Muscle of leg (tissue), 11 donors: ENCODE measurements around the gene ZNF219. TPM values are rescaled to one million over a fixed set of nuclear protein-coding genes. Genes with fewer than 3 reads are reported as not detected.
A peak's percentile ranks its signal among the peaks of the same experiment; 100 is the strongest.

ENCODE experiments used
- DNase-seq: peaks from one replicate; pipeline ENCODE4 v3.0.0; 2013
- H3K27ac ChIP-seq: one replicate; pipeline ENCODE4 v1.5.1; 2013; ENCODE audit warnings: mild to moderate bottlenecking, low read length, control low read depth
- H3K27me3 ChIP-seq: one replicate; pipeline ENCODE4 v1.6.1; 2013; ENCODE audit warnings: low read length; ENCODE audit not compliant: control insufficient read depth, insufficient read depth
- H3K36me3 ChIP-seq: one replicate; pipeline ENCODE4 v1.6.1; 2013; ENCODE audit warnings: low read length; ENCODE audit not compliant: control insufficient read depth, insufficient read depth
- H3K4me1 ChIP-seq: one replicate; pipeline ENCODE4 v1.6.1; 2013; ENCODE audit warnings: low read length; ENCODE audit not compliant: control insufficient read depth, insufficient read depth
- H3K4me3 ChIP-seq: one replicate; pipeline ENCODE4 v1.5.1; 2013; ENCODE audit warnings: low read length, control low read depth
- H3K9me3 ChIP-seq: replicated peaks from 2 replicates; pipeline ENCODE4 v1.6.1; 2013; ENCODE audit warnings: low read depth, low read length; ENCODE audit not compliant: control insufficient read depth
- WGBS: methylation state at CpG from one replicate; pipeline ENCODE4 v1.1.5; 2013; ENCODE audit warnings: missing lambda C conversion rate; ENCODE audit not compliant: insufficient coverage; 5-methylcytosine and 5-hydroxymethylcytosine counted together
- polyA plus RNA-seq, 8 donors: library from polyadenylated mRNA; unstranded; fragments of 120-200 nt; gene quantifications; one replicate each; pipeline versions ENCODE4 v1.2.1 to v1.2.3, GENCODE V29; 2013; ENCODE audit warnings: inconsistent platforms in 1 of 8, low replicate concordance in 1 of 8; ENCODE audit not compliant: insufficient read length in 8 of 8, insufficient read depth in 1 of 8
- total RNA-seq: library from RNA; stranded (reverse); fragments of 120-200 nt; gene quantifications from one replicate; pipeline ENCODE4 v1.2.4, GENCODE V29; 2013

ZNF219 gene
- total and polyA plus RNA-seq, 9 donors, result 7.6 to 23.9 (median 17.4) TPM

- no CpG with 5 or more reads among the region's 4 CpGs for WGBS
- H3K36me3 ChIP-seq, result no peaks in the 10 kb centered on the region
- DNase-seq, result no peak
- H3K9me3 ChIP-seq, result no peaks in the 10 kb centered on the region
- H3K27ac ChIP-seq, result no peak overlapping the region
- H3K4me3 ChIP-seq, result no peak overlapping the region
- no peaks in the 10 kb centered on the region for H3K27me3 ChIP-seq
- peaks cover 3% of the 10 kb centered on the region for H3K4me1 ChIP-seq
These were observed 13.8 kb upstream of the ZNF219 start for GRCh38 chr14:21112255-21112654.

- Histone ChIP-seq H3K4me3 (no peak overlapping the region), H3K27me3 (no peaks in the 10 kb centered on the region), H3K4me1 (peaks cover 21% of the 10 kb centered on the region), H3K27ac (no peak overlapping the region), H3K9me3 (no peaks in the 10 kb centered on the region), H3K36me3 (no peaks in the 10 kb centered on the region)
- DNase-seq, result peak; percentile 16
- WGBS, result 50% methylated on average over 3 of the region's 6 CpGs
These were observed 11.1 kb upstream of the ZNF219 start for GRCh38 chr14:21109377-21110138.

GRCh38 chr14:21108791-21109190 lies 10.3 kb upstream of the ZNF219 start:
- Histone ChIP-seq H3K9me3 (no peaks in the 10 kb centered on the region), H3K4me3 (no peak overlapping the region), H3K27ac (no peak overlapping the region), H3K36me3 (no peaks in the 10 kb centered on the region), H3K4me1 (peaks cover 22% of the 10 kb centered on the region), H3K27me3 (no peaks in the 10 kb centered on the region)
- 83% methylated on average over 1 of the region's 4 CpGs for WGBS
- DNase-seq, result no peak

- H3K4me1 ChIP-seq, result peaks cover 31% of the 10 kb centered on the region
These were observed 8.9 kb upstream of the ZNF219 start for GRCh38 chr14:21107283-21107800.

GRCh38 chr14:21106498-21107282 lies 8.2 kb upstream of the ZNF219 start:
- no peaks in the 10 kb centered on the region for H3K27me3 ChIP-seq
- peak; percentile 91 for DNase-seq
- H3K27ac ChIP-seq, result peak overlapping the region; percentile 62
- no peaks in the 10 kb centered on the region for H3K9me3 ChIP-seq
- WGBS, result 19% methylated on average over 7 of the region's 11 CpGs
- H3K4me1 ChIP-seq, result peaks cover 32% of the 10 kb centered on the region
- H3K36me3 ChIP-seq, result no peaks in the 10 kb centered on the region
- no peak overlapping the region for H3K4me3 ChIP-seq

More at GRCh38 chr14:21107283-21107800, 8.9 kb upstream of the ZNF219 start:
- Histone ChIP-seq H3K9me3 (no peaks in the 10 kb centered on the region), H3K27ac (peak overlapping the region; percentile 36), H3K27me3 (no peaks in the 10 kb centered on the region), H3K36me3 (no peaks in the 10 kb centered on the region), H3K4me3 (no peak overlapping the region)
- 60% methylated on average over 5 of the region's 5 CpGs for WGBS
- DNase-seq, result no peak

- WGBS, result 20% methylated on average over 1 of the region's 4 CpGs
- H3K27ac ChIP-seq, result peak overlapping the region; percentile 62
- no peaks in the 10 kb centered on the region for H3K36me3 ChIP-seq
- no peaks in the 10 kb centered on the region for H3K27me3 ChIP-seq
- peaks cover 32% of the 10 kb centered on the region for H3K4me1 ChIP-seq
- no peak for DNase-seq
- no peak overlapping the region for H3K4me3 ChIP-seq
- no peaks in the 10 kb centered on the region for H3K9me3 ChIP-seq
These were observed 7.7 kb upstream of the ZNF219 start for GRCh38 chr14:21106176-21106497.

GRCh38 chr14:21105095-21105494 lies 6.6 kb upstream of the ZNF219 start:
- Histone ChIP-seq H3K4me3 (no peak overlapping the region), H3K27me3 (no peaks in the 10 kb centered on the region), H3K9me3 (no peaks in the 10 kb centered on the region), H3K4me1 (peaks cover 32% of the 10 kb centered on the region), H3K27ac (peak overlapping the region; percentile 97), H3K36me3 (no peaks in the 10 kb centered on the region)
- 63% methylated on average over 3 of the region's 8 CpGs for WGBS
- no peak for DNase-seq

GRCh38 chr14:21104448-21105060 lies 6.1 kb upstream of the ZNF219 start:
- H3K4me1 ChIP-seq, result peaks cover 37% of the 10 kb centered on the region
- peak overlapping the region; percentile 97 for H3K27ac ChIP-seq
- H3K9me3 ChIP-seq, result no peaks in the 10 kb centered on the region
- 0% methylated on average over 4 of the region's 8 CpGs for WGBS
- no peaks in the 10 kb centered on the region for H3K27me3 ChIP-seq
- peak overlapping the region; percentile 81 for H3K4me3 ChIP-seq
- H3K36me3 ChIP-seq, result no peaks in the 10 kb centered on the region
- peak; percentile 87 for DNase-seq

GRCh38 chr14:21103710-21104447 lies 5.4 kb upstream of the ZNF219 start:
- Histone ChIP-seq H3K27me3 (no peaks in the 10 kb centered on the region), H3K4me3 (peak overlapping the region; percentile 81), H3K36me3 (no peaks in the 10 kb centered on the region), H3K4me1 (peaks cover 44% of the 10 kb centered on the region), H3K9me3 (no peaks in the 10 kb centered on the region), H3K27ac (peak overlapping the region; percentile 97)
- under 1% methylated on average over 51 of the region's 62 CpGs for WGBS
- DNase-seq, result peak; percentile 99
